Measurements from ENCODE around the gene TMEM200A.
"Not testable (repeated sequence)": the region's sequence is repeated elsewhere in the genome, so short reads cannot be mapped to it uniquely, and the experiment has no call there.

Gene TMEM200A

GRCh38 chr6:130365166-130366106 lies at the start of gene TMEM200A:
TSS of gene TMEM200A (plus strand) at chr6:130366017. CDS start at chr6:130440423, 74,406 bp downstream.
- DNase-seq (ENCODE audit: low spot score) = peak; percentile 52

- no peak for DNase-seq (ENCODE audit: low spot score)
Observed at GRCh38 chr6:130320908-130321307, 44.9 kb upstream of the TMEM200A start.

- DNase-seq (ENCODE audit: low spot score) = peak; percentile 72
Observed at GRCh38 chr6:130322673-130323268, 43.0 kb upstream of the TMEM200A start.

- no peak for DNase-seq (ENCODE audit: low spot score)
Observed at GRCh38 chr6:130324657-130325056, 41.2 kb upstream of the TMEM200A start.

GRCh38 chr6:130326496-130326895 lies 39.3 kb upstream of the TMEM200A start:
- DNase-seq (ENCODE audit: low spot score) = no peak

GRCh38 chr6:130337534-130337933 lies 28.3 kb upstream of the TMEM200A start:
- DNase-seq (ENCODE audit: low spot score) = no peak

- DNase-seq (ENCODE audit: low spot score) = not testable (repeated sequence)
Observed at GRCh38 chr6:130346324-130346723, 19.5 kb upstream of the TMEM200A start.

- DNase-seq (ENCODE audit: low spot score) = no peak
Observed at GRCh38 chr6:130354322-130354721, 11.5 kb upstream of the TMEM200A start.

DNA sequence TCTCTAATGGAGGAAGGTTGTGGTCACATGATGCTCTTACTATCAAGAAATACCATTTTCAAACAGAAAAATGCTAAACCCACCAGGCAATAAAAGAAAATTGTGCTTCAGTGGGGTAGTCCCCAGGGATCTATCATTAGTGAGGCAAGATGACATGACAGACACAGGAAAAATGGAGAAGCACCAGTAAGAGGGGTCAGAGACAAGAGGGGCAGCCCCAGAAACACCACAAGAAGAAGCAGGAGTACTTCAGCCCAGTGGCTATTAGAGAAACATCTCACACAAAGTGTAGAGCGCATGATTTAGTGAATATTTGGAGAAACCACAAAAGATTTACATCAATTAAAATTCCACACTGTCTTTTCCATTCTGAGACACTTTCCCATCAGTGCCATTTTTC lies 10.2 kb upstream of the TMEM200A start:
- DNase-seq (ENCODE audit: low spot score) = no peak

DNA sequence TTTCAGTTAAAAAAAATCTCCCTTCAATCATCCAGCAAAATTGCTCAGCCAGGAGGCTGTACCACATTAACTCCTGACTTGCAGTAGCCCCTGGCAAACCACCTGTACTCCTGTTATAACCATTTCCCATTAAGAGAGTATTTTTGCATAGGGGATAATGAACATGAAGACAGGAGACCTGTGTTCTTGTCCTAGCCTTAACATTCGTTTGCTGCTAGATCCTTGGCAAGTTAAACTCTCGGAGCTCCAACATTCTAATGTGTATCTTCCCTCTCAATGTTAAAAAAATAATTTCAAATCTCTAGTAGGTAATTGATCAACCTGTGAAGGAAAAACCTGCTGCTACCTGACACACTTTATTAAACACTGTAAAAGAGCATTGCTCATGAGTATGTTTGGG lies 8.4 kb upstream of the TMEM200A start:
- DNase-seq (ENCODE audit: low spot score) = no peak

- no peak for DNase-seq (ENCODE audit: low spot score)
Observed at GRCh38 chr6:130359736-130360135, 6.1 kb upstream of the TMEM200A start.

GRCh38 chr6:130362128-130362527 lies 3.7 kb upstream of the TMEM200A start:
- DNase-seq (ENCODE audit: low spot score) = no peak

DNA sequence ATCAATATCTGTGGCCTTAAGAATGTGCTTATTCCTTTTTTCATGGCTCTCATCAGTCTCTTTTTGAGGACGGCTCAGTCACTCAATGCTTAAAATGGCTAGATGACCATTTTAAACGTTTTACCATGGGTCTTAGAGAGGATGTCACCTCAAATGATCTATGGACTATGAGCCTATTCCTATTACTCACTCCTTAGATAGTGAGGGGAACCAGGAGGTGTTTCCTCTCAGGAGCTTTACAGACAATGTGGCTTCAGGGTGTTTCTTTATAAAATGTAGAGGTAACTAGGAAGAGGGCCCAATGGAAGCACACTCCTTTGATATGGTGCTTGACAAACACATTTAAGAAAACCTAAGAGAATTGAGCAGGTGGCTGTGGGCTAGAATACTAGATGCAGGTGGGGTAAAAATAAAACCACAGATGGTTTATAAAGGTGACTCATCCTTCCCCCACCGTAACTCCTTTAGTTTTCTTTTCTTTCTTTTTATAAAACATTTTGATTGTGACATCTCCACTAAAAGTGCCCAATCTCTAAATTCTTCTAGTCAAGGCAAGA lies 1.5 kb upstream of the TMEM200A start:
- peak; percentile 32 for DNase-seq (ENCODE audit: low spot score)

GRCh38 chr6:130366107-130367005 lies 539 bp downstream of the TMEM200A start:
- DNase-seq (ENCODE audit: low spot score) = peak; percentile 46

DNA sequence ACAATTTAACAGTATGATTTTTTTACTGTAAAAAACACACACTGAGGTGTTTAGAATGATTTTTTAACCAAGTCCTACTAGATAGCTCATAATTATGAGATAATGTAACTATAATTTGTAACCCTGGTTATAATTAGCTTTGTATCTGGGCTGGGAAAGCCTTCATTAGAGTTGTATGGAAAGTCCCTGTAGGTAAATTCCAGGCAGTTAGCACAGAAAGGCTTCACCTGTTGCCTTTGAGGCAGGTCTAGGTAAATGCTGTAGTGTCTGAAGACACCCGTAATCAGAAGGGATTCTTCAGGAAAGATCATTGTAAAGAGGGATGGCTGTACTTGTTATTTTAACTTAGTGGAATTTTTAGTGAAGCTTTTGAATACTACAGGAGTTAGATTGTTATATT lies 1.9 kb downstream of the TMEM200A start:
- DNase-seq (ENCODE audit: low spot score) = no peak

DNA sequence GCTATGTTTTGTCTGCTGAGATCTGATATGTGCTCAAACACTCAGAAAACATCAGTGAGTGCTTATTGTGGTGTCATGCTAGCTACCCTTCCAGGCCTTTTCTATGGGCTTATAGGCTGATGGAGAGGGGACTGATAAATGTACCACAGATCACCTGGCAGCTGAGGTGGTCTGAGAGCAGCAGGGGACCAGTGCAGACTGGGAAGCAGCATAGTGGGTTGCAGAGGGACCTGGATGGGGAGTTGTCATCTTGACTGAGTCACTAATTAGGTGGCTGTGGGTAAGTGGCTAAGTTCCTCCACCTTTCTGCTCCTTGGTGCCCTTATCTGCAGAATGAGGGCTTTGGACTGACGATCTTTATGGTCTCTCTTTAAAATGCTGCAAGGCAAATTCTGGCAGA lies 2.8 kb downstream of the TMEM200A start:
- DNase-seq (ENCODE audit: low spot score) = no peak

GRCh38 chr6:130369831-130370230 lies 4.0 kb downstream of the TMEM200A start:
- DNase-seq (ENCODE audit: low spot score) = no peak

DNA sequence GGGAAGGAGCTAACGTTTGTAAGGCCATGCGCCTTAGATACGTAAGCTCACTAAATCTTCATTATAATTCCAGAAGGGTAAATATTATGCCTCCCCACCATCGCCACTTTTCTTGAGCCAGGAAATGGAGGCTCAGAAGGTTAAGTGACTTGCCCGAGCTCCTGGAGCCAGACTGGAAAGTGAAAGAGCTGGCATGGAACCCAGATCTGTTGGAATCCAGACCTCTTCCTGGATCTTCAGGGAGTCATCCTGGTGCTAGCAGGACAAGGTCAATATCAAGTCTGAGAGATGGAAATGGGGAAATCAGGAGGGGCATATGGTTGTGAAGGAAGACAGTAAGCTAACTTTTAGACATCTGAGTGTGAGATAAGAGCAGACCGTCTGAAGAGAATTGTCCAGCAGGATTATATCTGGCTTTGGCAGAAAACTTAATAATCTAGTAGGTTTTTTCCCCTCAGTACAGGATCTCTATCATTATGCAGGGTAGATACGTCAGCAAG lies 6.2 kb downstream of the TMEM200A start:
- no peak for DNase-seq (ENCODE audit: low spot score)

DNA sequence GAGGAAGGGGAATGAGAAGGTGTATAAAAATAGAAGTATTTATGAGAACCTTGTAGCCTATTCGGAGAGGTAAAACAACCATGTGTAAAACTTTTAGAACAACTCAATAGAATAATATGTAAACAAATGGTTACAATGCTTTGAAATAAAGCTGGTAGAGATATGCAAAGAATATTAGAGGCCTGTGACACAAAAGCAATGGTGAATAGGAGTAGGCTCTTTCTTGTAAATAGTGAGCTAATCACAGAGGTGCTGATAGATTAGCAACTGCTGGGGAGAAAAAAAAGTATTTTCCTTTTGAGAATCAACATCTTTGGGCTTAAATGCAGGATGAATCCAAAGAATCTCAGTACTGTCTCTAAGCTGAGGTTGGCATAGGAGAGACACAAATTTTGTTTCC lies 7.0 kb downstream of the TMEM200A start:
- no peak for DNase-seq (ENCODE audit: low spot score)

DNA sequence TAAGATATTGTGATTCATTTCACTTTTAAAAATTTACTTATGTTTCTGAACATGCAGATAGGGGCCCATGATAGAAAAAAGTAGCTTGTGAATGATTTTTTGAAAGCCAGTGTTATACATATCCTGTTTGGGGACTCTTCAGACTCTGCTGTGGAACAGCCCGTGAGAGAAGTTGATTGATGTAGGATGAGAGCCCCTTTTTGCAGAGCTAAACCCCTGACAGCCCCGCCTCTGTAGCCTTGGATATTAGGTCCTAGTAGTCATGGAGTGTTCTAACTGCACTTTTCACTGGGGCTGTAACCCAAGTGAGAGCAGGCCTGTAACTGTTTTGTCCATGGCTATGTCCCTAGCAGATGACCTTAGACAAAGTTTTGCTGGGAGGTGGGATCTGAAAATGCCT lies 8.2 kb downstream of the TMEM200A start:
- DNase-seq (ENCODE audit: low spot score) = no peak

- no peak for DNase-seq (ENCODE audit: low spot score)
Observed at GRCh38 chr6:130376936-130377335, 11.1 kb downstream of the TMEM200A start.

GRCh38 chr6:130377371-130377770 lies 11.6 kb downstream of the TMEM200A start:
- no peak for DNase-seq (ENCODE audit: low spot score)
